ENCODE measurements around the gene GDNF. TPM values are rescaled to one million over a fixed set of nuclear protein-coding genes. Genes with fewer than 3 reads are reported as not detected.

GDNF gene
- total RNA-seq, 1 donor from 2014 or later: not detected

DNA sequence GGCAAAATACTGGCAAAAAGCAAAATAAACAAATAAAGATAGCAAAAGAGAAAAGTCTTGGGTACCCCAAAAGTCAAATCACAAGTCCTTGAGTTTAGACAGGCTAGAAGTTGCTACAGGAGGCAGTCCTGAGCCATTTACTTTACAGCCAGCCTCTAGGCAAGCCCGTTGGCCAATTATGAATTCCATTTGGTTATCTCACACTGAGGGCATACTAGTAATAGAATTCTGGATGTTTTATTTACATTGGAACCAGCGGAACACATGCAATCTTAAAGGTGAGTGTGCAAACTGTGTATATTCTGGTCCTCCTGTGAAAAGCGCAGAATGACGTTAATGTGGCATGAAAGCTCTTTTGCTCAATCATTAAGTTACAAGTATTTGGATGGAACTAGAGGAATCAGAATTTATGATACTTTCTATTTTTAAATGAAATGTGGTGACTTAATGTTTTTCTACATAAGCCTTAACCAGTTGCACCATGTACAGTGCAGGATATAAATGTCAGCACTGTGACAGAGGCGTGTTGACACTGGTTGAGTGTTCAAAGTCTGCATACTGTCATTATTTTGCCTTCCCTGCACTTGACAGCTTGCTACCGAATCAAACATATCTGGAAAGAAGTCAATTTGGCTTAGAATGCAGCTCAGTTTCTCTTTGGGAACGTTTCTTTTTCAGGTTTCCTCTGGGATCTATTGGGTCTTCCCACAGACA lies 7.9 kb downstream of the GDNF start:
- intact Hi-C loops (cut with DNase I): no loop called here

DNA sequence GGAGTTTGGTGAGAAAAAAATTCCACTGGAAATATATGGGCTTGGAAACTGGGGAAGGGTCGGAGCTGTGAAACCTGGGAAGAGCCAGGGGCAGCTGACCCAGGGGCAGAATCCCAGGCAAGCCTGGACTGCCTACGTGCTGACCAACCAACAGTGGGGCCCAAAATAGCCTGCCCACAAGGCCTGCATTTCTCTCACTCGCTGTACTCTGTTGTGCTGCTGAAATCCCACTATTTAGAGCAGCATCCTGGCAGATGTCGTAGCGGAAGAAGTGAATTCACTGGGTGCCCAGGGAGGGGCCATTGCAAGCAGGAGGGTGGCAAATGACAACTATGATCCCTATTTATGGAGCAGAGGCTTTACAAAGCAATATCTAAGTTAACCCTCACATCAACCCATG lies 9.5 kb downstream of the GDNF start:
- DNase-seq (ENCODE audit: missing footprints) (no peak), ATAC-seq (no peak)
- intact Hi-C loops (cut with DNase I): no loop called here

More for the DNA sequence above, 7.9 kb downstream of the GDNF start:
- ATAC-seq (no peak), DNase-seq (ENCODE audit: missing footprints) (no peak)

DNA sequence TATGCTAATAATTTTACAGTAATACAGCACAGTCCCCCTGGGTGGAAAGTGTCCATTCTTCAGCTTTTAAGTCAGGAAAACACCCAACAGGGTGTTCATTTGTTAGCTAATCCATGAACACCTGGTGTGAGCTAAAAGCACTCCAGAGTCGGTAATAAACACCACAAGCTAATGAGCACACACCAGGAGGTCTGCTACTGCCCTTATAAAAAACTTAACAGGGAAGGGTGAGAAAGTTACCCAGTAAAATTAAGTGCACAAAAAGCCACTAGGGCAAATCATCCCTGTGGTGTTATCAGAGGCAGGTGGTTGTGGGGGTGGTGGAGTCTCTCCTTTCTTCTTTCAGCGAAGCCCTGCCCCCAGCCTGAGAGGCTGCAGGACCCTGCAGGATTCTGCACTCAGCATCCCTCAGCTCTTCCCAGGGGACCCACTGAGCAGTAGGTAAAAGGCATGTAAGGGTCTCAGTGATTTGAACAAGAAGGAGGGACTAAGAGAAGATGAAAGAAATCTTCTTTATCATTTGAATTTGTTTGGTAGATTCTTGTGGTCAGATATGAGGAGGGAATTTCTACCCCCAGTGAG lies 14.4 kb downstream of the GDNF start:
- ATAC-seq (no peak), DNase-seq (ENCODE audit: missing footprints) (no peak)
- intact Hi-C loops (cut with DNase I): no loop called here

DNA sequence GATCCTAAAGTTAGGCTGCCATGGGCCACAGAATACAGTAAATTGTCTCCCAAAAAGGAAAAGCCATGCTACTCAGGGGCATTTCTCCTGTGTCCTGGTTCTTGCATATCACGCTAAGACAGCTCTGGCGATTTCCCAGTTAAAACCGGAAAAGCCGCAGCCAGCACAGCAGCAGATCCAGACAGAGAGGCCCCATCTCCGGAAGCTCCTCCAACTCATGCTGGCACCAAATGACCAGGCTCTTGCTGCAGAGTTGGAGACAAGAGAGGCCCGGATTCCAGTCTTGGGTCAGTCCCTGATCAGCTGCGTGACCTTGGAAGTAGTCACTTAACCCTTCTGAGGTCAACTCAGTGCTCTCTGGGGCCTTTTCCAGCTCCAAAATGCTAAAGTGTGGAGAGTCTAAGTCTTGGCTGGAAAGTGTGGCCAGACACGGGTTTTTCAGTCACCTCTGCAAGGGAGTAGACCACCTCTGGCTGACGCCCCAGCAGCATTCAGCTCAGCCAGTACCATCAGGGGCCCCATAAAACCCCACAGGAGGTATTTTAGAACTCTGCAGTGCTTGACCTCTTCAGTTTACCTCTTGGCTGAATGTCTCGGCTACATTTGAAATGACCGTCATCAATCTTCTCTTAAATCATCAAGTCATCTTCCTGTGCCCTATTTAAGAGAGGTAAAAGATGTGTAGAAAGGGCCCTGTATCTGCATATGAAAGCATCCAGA lies 16.2 kb downstream of the GDNF start:
- intact Hi-C loops (cut with DNase I): no loop called here
- no peak for ATAC-seq
- DNase-seq (ENCODE audit: missing footprints): no peak

DNA sequence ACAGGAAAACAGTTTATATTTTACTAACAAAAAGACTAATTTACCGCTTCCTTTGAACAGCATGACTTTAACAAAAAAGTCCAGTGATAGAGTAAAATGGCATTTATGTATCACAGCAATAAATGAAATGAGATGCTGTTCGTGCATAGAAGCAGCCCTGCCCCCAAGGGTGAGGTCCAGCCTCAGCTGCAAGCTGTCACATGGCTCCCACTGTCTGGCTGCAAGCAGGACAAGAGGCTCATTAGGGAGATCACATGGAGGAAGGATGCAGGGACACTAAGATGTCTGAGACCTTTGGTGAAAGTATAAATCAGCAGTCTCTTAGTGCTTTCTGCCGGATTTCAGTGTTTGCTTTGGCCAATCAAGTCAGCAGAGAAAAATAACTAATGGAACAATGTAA lies 23.0 kb downstream of the GDNF start:
- DNase-seq (ENCODE audit: missing footprints): no peak
- no peak for ATAC-seq
- intact Hi-C loops (cut with DNase I): no loop called here

DNA sequence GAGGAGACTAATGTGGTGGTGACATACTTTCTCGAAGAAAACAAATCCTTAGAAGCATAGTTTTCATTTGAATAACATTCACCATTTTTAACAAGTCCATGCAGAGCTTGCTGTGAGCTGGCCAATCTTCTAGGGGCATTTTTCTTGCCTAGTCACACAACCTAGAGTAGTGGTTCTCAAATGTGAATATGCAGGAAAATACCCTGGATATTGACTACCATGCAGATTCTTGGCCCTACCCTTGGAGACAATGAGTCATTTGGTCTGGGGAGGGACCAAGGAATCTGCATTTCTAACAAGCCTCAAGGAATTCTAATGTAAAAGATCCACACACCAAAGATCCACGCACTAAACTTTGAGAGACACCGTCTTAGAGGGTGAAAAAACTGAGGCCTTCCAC lies 23.5 kb downstream of the GDNF start:
- intact Hi-C loops (cut with DNase I): no loop called here
- DNase-seq (ENCODE audit: missing footprints): no peak
- no peak for ATAC-seq

DNA sequence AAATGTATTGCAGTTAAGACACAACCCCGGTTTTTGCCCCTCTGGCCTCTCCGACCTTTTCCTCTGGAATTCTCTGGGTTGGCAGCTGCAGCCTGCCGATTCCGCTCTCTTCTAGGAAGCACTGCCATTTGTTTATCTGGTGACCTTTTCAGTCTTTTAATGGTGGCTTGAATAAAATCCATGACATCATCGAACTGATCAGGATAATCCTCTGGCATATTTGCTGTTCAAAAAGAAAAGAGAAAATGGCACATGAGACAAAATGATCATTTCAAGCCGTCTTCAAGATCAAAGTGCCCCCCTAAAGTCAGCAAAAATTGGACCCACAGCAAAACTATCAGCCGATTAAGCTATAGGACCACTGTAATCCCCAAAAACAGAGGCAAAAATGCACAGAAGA lies 23.9 kb downstream of the GDNF start:
- ATAC-seq: no peak
- DNase-seq (ENCODE audit: missing footprints): no peak
- intact Hi-C loops (cut with DNase I): no loop called here

DNA sequence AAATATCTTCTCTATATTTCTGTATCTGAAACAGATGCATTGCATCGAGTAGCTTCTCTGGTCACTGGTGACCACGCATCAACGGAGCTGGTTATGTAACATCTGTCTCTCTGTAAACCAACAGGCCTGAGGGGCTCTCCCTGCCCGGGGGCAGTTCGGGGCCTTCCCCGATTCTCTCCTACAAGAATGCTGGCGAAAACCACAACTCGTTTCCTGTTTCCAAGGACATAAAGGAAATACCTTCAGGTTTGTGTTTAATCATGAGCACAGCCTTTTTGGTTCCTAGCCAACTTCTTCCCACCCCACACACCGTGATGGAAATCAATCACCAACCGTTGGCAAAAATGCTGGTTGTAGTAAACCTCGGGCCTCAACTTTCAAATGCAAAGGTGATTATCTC lies 25.1 kb downstream of the GDNF start:
- no peak for ATAC-seq
- intact Hi-C loops (cut with DNase I): no loop called here
- no peak for DNase-seq (ENCODE audit: missing footprints)

DNA sequence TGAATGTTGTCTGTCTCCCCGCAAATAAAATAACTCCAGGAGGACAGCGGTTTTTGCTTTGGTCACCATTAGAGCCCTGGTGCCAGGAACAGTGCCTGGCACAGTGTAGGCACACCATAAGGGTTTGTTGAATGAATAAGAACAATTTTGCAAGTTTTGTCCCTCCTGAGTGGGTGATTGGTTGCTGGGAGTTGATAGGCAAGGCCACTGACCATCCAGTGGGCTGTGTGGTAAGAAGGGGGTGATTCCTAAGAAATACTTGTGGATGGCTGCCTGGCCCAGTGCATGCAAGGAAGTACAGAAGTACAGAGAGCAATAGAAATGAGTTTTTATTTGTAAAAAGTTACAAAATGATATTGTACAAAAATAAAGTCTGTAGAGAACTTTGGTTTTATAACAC lies 27.5 kb downstream of the GDNF start:
- DNase-seq (ENCODE audit: missing footprints): no peak
- intact Hi-C loops (cut with DNase I): no loop called here

DNA sequence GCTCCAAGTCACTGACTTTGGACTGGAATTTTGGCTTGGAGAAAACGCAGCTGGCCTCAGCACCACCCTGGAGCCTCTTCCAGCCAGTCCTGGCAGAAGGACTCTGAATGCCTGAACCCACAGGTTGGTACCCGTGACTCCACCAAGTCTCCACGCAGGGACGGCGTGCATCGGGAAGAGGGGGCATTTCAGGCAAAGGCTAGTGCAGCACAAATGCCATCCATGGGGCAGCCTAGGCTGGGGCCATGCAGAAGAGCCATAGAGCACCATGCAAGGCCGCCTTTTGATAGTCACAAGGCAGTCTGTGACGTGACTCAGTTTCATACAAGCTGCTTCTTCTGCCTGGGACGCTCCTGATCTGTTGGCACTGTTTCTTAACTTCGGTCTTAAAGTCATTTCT lies 28.0 kb downstream of the GDNF start:
- intact Hi-C loops (cut with DNase I): no loop called here
- ATAC-seq (no peak), DNase-seq (ENCODE audit: missing footprints) (no peak)

More for the DNA sequence above, 27.5 kb downstream of the GDNF start:
- ATAC-seq: no peak

DNA sequence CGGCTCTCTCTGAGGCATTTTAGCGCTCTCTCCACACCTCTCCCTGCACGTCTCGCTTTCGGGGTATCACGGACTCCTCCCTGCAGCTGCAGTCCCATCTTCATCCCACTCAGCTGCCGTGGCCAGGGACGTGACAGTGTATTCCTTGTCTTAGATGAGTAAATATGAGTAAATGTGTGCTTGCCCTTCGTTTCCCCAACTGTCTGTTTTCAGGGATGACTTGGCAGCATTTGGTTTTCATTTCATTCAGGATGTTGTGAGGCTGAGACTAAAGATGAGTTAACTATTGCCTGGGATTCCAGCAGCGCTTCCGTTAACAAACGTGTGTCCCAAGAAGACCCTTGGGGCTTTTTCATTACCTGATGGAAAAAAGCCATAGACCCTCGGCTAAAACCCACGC lies 29.5 kb downstream of the GDNF start:
- DNase-seq (ENCODE audit: missing footprints) (no peak), ATAC-seq (no peak)
- intact Hi-C loops (cut with DNase I): no loop called here

DNA sequence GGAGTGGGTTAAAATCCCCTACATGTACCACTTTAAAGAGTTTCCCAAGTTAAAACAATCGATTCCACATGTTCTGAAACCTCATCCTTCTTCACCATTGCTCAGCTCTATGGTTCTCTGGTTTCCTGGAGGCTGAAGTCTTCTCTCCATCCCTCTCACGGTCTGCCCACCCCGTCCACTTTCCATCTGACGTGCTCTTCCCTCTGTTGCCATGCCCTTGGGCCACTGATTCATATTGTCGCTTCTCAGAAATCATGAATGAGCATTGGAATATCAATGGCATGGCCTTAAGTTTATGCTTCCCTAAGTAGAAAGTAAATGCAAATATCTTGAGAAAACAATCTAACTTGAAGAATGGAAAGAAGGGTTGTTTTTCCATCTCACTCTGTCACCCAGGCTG lies 30.9 kb downstream of the GDNF start:
- intact Hi-C loops (cut with DNase I): no loop called here
- ATAC-seq (no peak), DNase-seq (ENCODE audit: missing footprints) (no peak)

DNA sequence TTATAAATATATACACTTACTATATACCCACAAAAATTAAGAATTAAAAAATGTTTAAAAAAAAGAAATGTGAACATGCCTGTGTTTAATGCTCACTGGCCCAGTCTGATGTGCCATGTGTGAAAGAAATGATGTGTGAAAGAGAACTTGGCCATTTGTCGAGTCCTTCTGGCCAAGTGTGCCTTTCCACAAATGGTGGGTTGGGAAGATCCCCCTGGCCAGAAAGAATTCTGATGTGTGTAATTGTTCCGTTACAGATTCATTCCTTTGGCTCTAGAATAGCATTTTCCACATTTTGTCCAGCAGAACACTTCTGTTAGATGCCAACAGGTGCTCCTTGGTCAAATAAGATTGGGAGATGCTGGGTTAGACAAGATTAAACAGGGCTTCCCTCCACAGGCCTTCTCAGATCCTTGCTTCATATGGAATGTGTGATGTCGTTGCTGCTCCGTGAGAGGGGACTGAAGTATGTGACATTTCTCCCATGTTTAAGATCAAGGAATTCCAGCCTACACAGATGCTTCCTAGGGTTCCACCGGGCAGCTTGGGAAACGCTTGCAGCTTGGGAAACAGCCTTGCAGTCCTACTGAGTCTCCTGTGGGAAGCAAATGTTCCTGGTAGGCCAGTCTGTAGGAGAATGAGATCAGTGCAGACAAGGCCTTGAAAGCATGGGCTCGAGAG lies 32.1 kb downstream of the GDNF start:
- intact Hi-C loops (cut with DNase I): no loop called here
- ATAC-seq (no peak), DNase-seq (ENCODE audit: missing footprints) (no peak)

DNA sequence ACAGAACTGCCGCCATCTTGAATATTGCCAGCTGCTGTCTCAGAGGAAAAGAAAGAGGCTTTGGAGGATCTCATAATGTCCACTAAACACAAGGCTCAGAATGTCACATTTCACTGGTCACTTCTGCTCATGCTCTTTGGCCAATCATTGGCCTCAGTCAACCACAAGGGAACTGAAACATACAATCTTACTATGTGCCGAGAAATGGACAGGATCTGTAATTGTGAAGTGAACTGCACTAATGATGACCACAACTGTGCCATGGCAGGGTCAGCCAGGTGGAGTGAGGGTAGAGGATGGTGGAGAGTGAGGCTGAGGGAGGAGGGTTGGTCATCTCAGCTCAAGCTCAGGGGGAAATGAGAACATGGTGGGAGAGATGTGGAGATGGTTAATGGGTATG lies 32.8 kb downstream of the GDNF start:
- no peak for ATAC-seq
- no peak for DNase-seq (ENCODE audit: missing footprints)
- intact Hi-C loops (cut with DNase I): no loop called here

DNA sequence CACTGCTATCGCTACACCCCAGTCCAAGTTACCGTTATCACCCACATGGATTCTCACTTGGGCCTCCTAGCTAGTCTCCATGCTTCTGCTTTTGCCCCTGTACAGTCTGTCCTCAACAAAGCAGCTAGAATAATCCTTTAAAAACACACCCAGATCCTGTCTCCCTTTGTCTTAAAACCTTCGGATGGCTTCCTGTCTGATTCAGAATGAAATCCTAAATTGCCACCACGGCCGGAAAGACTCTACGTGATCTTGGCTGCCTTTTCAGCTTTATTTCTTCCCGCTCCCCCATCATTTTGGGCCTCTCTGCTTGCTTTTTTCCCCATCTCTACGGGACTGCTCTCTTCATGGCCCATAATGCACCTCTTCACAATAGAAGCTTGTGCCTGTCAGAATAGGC lies 33.4 kb downstream of the GDNF start:
- intact Hi-C loops (cut with DNase I): no loop called here
- ATAC-seq: no peak
- DNase-seq (ENCODE audit: missing footprints): no peak

DNA sequence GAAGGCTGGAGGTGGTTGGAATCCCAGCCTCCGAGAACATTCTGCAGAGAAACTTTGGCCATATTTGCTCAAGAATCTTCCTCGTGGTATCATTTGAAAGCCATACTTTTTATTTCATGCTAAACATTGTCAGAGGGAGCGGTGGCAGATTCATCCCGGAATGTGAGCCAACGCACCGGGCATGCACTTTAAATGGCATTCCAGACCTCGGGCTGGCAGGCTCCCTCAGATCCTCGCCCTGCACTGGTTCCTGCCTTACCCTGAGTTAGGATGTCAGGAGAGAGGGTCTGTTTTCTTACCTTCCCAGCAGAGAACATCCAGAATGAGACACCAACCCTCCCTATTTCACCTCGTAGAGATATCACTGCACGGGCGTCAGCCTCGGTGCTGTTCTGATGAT lies 33.8 kb downstream of the GDNF start:
- ATAC-seq: no peak
- intact Hi-C loops (cut with DNase I): no loop called here

DNA sequence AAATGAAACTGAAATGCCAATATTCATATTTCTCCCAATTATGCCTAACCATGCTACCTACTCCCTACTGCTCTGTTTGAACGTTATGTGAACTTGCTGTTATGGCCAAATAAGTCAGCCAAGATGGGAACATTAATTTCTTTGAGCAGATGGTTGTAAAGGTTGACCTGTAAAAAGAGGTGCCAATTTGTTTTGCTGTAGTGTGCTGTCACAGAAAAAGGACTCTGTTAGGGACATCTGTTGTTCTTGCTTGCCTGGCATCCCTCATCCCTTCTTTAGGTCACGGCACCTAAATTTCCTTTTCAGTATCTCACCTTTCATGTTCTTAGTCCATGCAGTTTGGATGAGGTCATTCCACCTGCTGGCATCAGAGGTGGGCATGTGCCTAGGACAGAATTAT lies 35.4 kb downstream of the GDNF start:
- DNase-seq (ENCODE audit: missing footprints) (no peak), ATAC-seq (no peak)
- intact Hi-C loops (cut with DNase I): no loop called here

More for the DNA sequence above, 33.8 kb downstream of the GDNF start:
- DNase-seq (ENCODE audit: missing footprints): no peak

DNA sequence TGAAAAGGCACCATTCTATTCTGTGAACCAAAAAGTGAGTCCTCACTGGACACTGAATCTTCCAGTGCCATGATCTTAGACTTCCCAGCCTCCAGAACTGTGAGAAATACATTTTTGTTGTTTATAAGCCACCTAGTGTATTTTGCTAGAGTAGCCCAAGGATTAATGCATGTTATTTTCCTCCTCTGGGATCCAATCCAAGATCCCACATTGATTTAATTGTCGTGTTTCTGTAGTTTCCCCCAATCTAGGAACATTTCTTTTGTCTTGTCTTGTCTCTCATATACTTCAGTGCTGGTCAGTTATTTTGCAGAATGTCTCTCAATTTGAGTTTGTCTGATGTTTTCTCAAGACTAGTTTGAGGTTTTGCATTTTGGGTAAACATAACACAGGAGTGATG lies 36.4 kb downstream of the GDNF start:
- ATAC-seq (no peak), DNase-seq (ENCODE audit: missing footprints) (no peak)
- intact Hi-C loops (cut with DNase I): no loop called here

DNA sequence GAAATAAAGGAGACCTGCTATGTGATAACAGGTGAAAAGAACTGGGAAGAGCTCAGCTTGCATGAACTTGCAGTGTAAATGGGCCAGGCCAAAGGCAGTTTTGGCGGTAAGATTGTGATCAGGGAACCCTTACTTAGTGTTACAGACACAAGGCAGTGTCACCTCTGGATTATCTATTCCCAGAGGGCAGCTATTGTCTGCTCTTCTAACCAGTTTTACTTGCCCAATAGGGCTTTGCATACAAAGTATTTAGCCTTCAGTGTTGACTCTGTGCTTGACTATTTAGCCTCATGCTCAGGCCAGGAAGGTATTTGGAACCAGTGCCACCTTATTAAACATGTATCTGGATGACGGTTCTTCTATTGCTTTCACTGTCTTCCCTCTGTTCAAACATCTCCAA lies 38.3 kb downstream of the GDNF start:
- ATAC-seq (no peak), DNase-seq (ENCODE audit: missing footprints) (no peak)
- intact Hi-C loops (cut with DNase I): no loop called here

DNA sequence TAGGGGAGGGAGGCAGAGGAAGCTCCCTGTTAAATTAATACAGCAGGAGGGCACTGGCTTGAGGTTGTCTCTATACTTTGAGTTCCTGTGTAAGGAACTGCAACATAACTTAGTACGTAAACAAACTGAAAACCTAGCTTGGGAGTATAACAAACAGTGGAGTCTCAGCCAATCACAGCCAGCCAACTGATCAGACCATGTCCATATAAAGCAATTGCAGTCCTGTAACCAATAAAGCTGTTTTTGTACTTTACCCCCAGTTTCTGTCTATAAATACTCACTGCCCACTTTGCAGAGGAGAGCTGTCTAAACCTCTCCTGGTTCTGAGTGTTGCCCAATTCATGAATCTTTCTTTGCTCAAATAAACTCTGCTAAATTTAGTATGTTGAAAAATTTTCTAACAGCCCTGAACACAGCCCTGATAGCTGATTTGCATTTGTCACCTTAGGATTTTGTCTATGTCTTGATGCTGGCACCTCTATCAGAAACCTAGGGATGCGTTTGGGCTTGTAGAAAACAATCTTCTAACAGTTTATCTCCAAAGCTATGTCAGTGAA lies 39.9 kb downstream of the GDNF start:
- DNase-seq (ENCODE audit: missing footprints) (no peak), ATAC-seq (no peak)
- intact Hi-C loops (cut with DNase I): no loop called here

Measured in Right ventricle myocardium inferior (tissue), 1 donor.